ENCODE measurements around the gene HSD3B1. TPM values are rescaled to one million over a fixed set of nuclear protein-coding genes. Genes with fewer than 3 reads are reported as not detected.

The HSD3B1 gene
- total RNA-seq, 1 donor from 2014 or later: not detected

- Mint-ChIP-seq H3K36me3 (ENCODE audit: low read depth) (no peaks in the 10 kb centered on the region), H3K27ac (no peak overlapping the region), H3K27me3 (peaks cover 3% of the 10 kb centered on the region), H3K4me1 (no peaks in the 10 kb centered on the region), H3K4me3 (no peak overlapping the region), H3K9me3 (no peaks in the 10 kb centered on the region)
- TF ChIP-seq CTCF (IDR thresholded peaks at IDR 0.05): no peak
- intact Hi-C loops (cut with micrococcal nuclease): no loop called here
- POLR2A ChIA-PET: no interaction called here
- ATAC-seq (ENCODE audit: low read depth) (no peak), DNase-seq (no peak)
- CTCF ChIA-PET: no interaction called here
These were observed 17.8 kb upstream of the HSD3B1 start for GRCh38 chr1:119489201-119489600.

GRCh38 chr1:119490925-119491324 lies 16.1 kb upstream of the HSD3B1 start:
- intact Hi-C loops (cut with micrococcal nuclease): no loop called here
- H3K36me3 Mint-ChIP-seq (ENCODE audit: low read depth): no peaks in the 10 kb centered on the region
- no peak overlapping the region for H3K27ac Mint-ChIP-seq
- no peak for TF ChIP-seq CTCF (IDR thresholded peaks at IDR 0.05)
- CTCF ChIA-PET: no interaction called here
- no peak overlapping the region for H3K4me3 Mint-ChIP-seq
- peaks cover 4% of the 10 kb centered on the region for H3K9me3 Mint-ChIP-seq
- POLR2A ChIA-PET: no interaction called here
- no peaks in the 10 kb centered on the region for H3K4me1 Mint-ChIP-seq
- H3K27me3 Mint-ChIP-seq: peaks cover 3% of the 10 kb centered on the region
- DNase-seq (no peak), ATAC-seq (ENCODE audit: low read depth) (no peak)

GRCh38 chr1:119492763-119493162 lies 14.2 kb upstream of the HSD3B1 start:
- no peak for TF ChIP-seq CTCF (IDR thresholded peaks at IDR 0.05)
- CTCF ChIA-PET: no interaction called here
- POLR2A ChIA-PET: no interaction called here
- intact Hi-C loops (cut with micrococcal nuclease): no loop called here
- H3K4me1 Mint-ChIP-seq: no peaks in the 10 kb centered on the region
- ATAC-seq (ENCODE audit: low read depth): no peak
- no peak overlapping the region for H3K4me3 Mint-ChIP-seq
- DNase-seq: no peak
- H3K27me3 Mint-ChIP-seq: peaks cover 6% of the 10 kb centered on the region
- no peak overlapping the region for H3K27ac Mint-ChIP-seq
- H3K9me3 Mint-ChIP-seq: peaks cover 10% of the 10 kb centered on the region
- no peaks in the 10 kb centered on the region for H3K36me3 Mint-ChIP-seq (ENCODE audit: low read depth)

GRCh38 chr1:119504831-119505230 lies 2.2 kb upstream of the HSD3B1 start:
- intact Hi-C loops (cut with micrococcal nuclease): no loop called here
- ATAC-seq (ENCODE audit: low read depth) (no peak), DNase-seq (no peak)
- Mint-ChIP-seq H3K9me3 (peaks cover 6% of the 10 kb centered on the region), H3K36me3 (ENCODE audit: low read depth) (no peaks in the 10 kb centered on the region), H3K4me1 (no peaks in the 10 kb centered on the region), H3K27ac (no peak overlapping the region), H3K27me3 (peaks cover 1% of the 10 kb centered on the region), H3K4me3 (no peak overlapping the region)
- CTCF ChIA-PET: no interaction called here
- POLR2A ChIA-PET: no interaction called here
- no peak for TF ChIP-seq CTCF (IDR thresholded peaks at IDR 0.05)

- intact Hi-C loops (cut with micrococcal nuclease): no loop called here
- Mint-ChIP-seq H3K36me3 (ENCODE audit: low read depth) (no peaks in the 10 kb centered on the region), H3K27me3 (peaks cover 2% of the 10 kb centered on the region), H3K27ac (no peak overlapping the region), H3K4me1 (no peaks in the 10 kb centered on the region), H3K9me3 (no peaks in the 10 kb centered on the region), H3K4me3 (no peak overlapping the region)
- no peak for DNase-seq
- ATAC-seq (ENCODE audit: low read depth): no peak
- POLR2A ChIA-PET: no interaction called here
- no peak for TF ChIP-seq CTCF (IDR thresholded peaks at IDR 0.05)
- CTCF ChIA-PET: no interaction called here
These were observed 3.0 kb downstream of the HSD3B1 start for GRCh38 chr1:119510046-119510445.
